Subcutaneous abdominal adipose tissue (tissue), 5 donors: ENCODE measurements around the gene NODAL.

Experiments
- H3K27ac ChIP-seq: one replicate; pipeline ENCODE4 v1.7.0; 2013; ENCODE audit warnings: low read depth, mild to moderate bottlenecking, inconsistent platforms, low read length, moderate library complexity
- H3K27me3 ChIP-seq, 5 donors: one replicate each; pipeline ENCODE4 v1.7.0; 2013; ENCODE audit warnings: low read length in 5 of 5, inconsistent platforms in 1 of 5; ENCODE audit not compliant: control insufficient read depth in 5 of 5, insufficient read depth in 4 of 5
- H3K36me3 ChIP-seq, 5 donors: one replicate each; pipeline ENCODE4 v1.7.0; 2013; ENCODE audit warnings: low read length in 5 of 5; ENCODE audit not compliant: control insufficient read depth in 5 of 5, insufficient read depth in 5 of 5
- H3K4me1 ChIP-seq, 5 donors: one replicate each; pipeline ENCODE4 v1.7.0; 2013; ENCODE audit warnings: low read length in 5 of 5, mild to moderate bottlenecking in 3 of 5, moderate library complexity in 1 of 5; ENCODE audit not compliant: control insufficient read depth in 5 of 5, insufficient read depth in 5 of 5
- H3K4me3 ChIP-seq, 5 donors: one replicate each; pipeline ENCODE4 v1.7.0; 2013; ENCODE audit warnings: low read length in 5 of 5, low read depth in 1 of 5
- H3K9ac ChIP-seq, 5 donors: one replicate each; pipeline ENCODE4 v1.7.0; 2013; ENCODE audit warnings: low read length in 5 of 5, mild to moderate bottlenecking in 4 of 5, moderate library complexity in 3 of 5
- H3K9me3 ChIP-seq, 5 donors: one replicate each; pipeline ENCODE4 v1.7.0; 2013; ENCODE audit warnings: low read length in 5 of 5; ENCODE audit not compliant: control insufficient read depth in 5 of 5
- donor health status: healthy.
- donor health status: healthy.
- donor health status: healthy.
- donor health status: healthy.
- donor health status: healthy.

The NODAL gene

GRCh38 chr10:70433581-70434280 is 7.8 kb downstream of the NODAL start:
- no peaks in the 10 kb centered on the region for H3K27me3 ChIP-seq
- H3K4me3 ChIP-seq, result peak overlapping the region in 1 of 5 donors; percentile 23
- H3K4me1 ChIP-seq, result peaks cover 5 to 45% (median 41%) of the 10 kb centered on the region in 5 donors
- peak overlapping the region in 3 of 5 donors; percentile 7 to 54 (median 39) for H3K9ac ChIP-seq
- peaks cover 0 to 23% (median 18%) of the 10 kb centered on the region in 5 donors for H3K36me3 ChIP-seq
- no peaks in the 10 kb centered on the region for H3K9me3 ChIP-seq
- H3K27ac ChIP-seq, result peak overlapping the region; percentile 79

- H3K27ac ChIP-seq, result peak overlapping the region; percentile 79
- peak overlapping the region in 2 of 5 donors; percentile 43 to 46 for H3K4me3 ChIP-seq
- no peaks in the 10 kb centered on the region for H3K27me3 ChIP-seq
- peaks cover 0 to 34% (median 27%) of the 10 kb centered on the region in 5 donors for H3K36me3 ChIP-seq
- peak overlapping the region in 2 of 5 donors; percentile 42 to 43 for H3K9ac ChIP-seq
- H3K9me3 ChIP-seq, result no peaks in the 10 kb centered on the region
- peaks cover 5 to 45% (median 41%) of the 10 kb centered on the region in 5 donors for H3K4me1 ChIP-seq
Observed at GRCh38 chr10:70432561-70433263, 8.8 kb downstream of the NODAL start.

- no peaks in the 10 kb centered on the region for H3K27me3 ChIP-seq
- H3K4me1 ChIP-seq, result peaks cover 5 to 45% (median 41%) of the 10 kb centered on the region in 5 donors
- H3K9me3 ChIP-seq, result no peaks in the 10 kb centered on the region
- peaks cover 3 to 40% (median 34%) of the 10 kb centered on the region in 5 donors for H3K36me3 ChIP-seq
- H3K27ac ChIP-seq, result peak overlapping the region; percentile 79
- H3K9ac ChIP-seq, result no peak overlapping the region
- H3K4me3 ChIP-seq, result peak overlapping the region in 1 of 5 donors; percentile 43
Observed at GRCh38 chr10:70432101-70432500, 9.4 kb downstream of the NODAL start.

GRCh38 chr10:70430493-70431445 is 10.7 kb downstream of the NODAL start:
- Histone ChIP-seq H3K9me3 (no peaks in the 10 kb centered on the region), H3K4me1 (peaks cover 5 to 45% (median 41%) of the 10 kb centered on the region in 5 donors), H3K4me3 (peak overlapping the region in 2 of 5 donors; percentile 4 to 49)

GRCh38 chr10:70426823-70427222 is 14.7 kb downstream of the NODAL start:
- Histone ChIP-seq H3K9me3 (no peaks in the 10 kb centered on the region), H3K27ac (no peak overlapping the region), H3K4me1 (peaks cover 8 to 32% (median 29%) of the 10 kb centered on the region in 5 donors), H3K27me3 (no peaks in the 10 kb centered on the region), H3K36me3 (peaks cover 49 to 81% (median 74%) of the 10 kb centered on the region in 5 donors), H3K9ac (no peak overlapping the region), H3K4me3 (no peak overlapping the region)

More at GRCh38 chr10:70430493-70431445, 10.7 kb downstream of the NODAL start:
- peaks cover 11 to 53% (median 44%) of the 10 kb centered on the region in 5 donors for H3K36me3 ChIP-seq
- peak overlapping the region in 2 of 5 donors; percentile 43 to 45 for H3K9ac ChIP-seq
- H3K27me3 ChIP-seq, result no peaks in the 10 kb centered on the region
- peak overlapping the region; percentile 79 for H3K27ac ChIP-seq

- Histone ChIP-seq H3K4me3 (no peak overlapping the region), H3K36me3 (peaks cover 58 to 96% (median 89%) of the 10 kb centered on the region in 5 donors), H3K27ac (no peak overlapping the region)
Observed at GRCh38 chr10:70425096-70425495, 16.4 kb downstream of the NODAL start.

GRCh38 chr10:70424320-70424719 is 17.2 kb downstream of the NODAL start:
- Histone ChIP-seq H3K9ac (no peak overlapping the region), H3K4me1 (peaks cover 3 to 22% (median 17%) of the 10 kb centered on the region in 5 donors), H3K36me3 (peaks cover 58 to 98% (median 90%) of the 10 kb centered on the region in 5 donors), H3K27me3 (no peaks in the 10 kb centered on the region), H3K4me3 (no peak overlapping the region), H3K9me3 (no peaks in the 10 kb centered on the region), H3K27ac (no peak overlapping the region)

More at GRCh38 chr10:70425096-70425495, 16.4 kb downstream of the NODAL start:
- peak overlapping the region in 1 of 5 donors; percentile 35 for H3K9ac ChIP-seq
- H3K4me1 ChIP-seq, result peaks cover 3 to 26% (median 22%) of the 10 kb centered on the region in 5 donors
- H3K9me3 ChIP-seq, result no peaks in the 10 kb centered on the region
- no peaks in the 10 kb centered on the region for H3K27me3 ChIP-seq

GRCh38 chr10:70418713-70419112 is 22.8 kb downstream of the NODAL start:
- no peak overlapping the region for H3K4me3 ChIP-seq
- H3K27me3 ChIP-seq, result no peaks in the 10 kb centered on the region
- peaks cover 3 to 21% (median 19%) of the 10 kb centered on the region in 5 donors for H3K4me1 ChIP-seq
- H3K9me3 ChIP-seq, result no peaks in the 10 kb centered on the region
- no peak overlapping the region for H3K9ac ChIP-seq
- peak overlapping the region; percentile 27 for H3K27ac ChIP-seq
- H3K36me3 ChIP-seq, result peaks cover 32 to 49% (median 39%) of the 10 kb centered on the region in 5 donors

GRCh38 chr10:70418229-70418628 is 23.3 kb downstream of the NODAL start:
- no peak overlapping the region for H3K4me3 ChIP-seq
- peak overlapping the region; percentile 9 for H3K27ac ChIP-seq
- H3K27me3 ChIP-seq, result no peaks in the 10 kb centered on the region
- peaks cover 3 to 25% (median 19%) of the 10 kb centered on the region in 5 donors for H3K4me1 ChIP-seq
- H3K36me3 ChIP-seq, result peaks cover 27 to 45% (median 36%) of the 10 kb centered on the region in 5 donors
- no peak overlapping the region for H3K9ac ChIP-seq
- no peaks in the 10 kb centered on the region for H3K9me3 ChIP-seq
